NOMO-1 treated with dmso at 0.1 percent for 144 hours (cell line): Measurements from ENCODE around the gene PSKH1.
"Not testable (repeated sequence)": the region's sequence is repeated elsewhere in the genome, so short reads cannot be mapped to it uniquely, and the experiment has no call there.

ENCODE experiments used
- DNase-seq: peaks from one replicate; lab custom pipeline; 2025; ENCODE audit not compliant: unreplicated experiment; lab: John Stamatoyannopoulos, UW

Gene PSKH1

GRCh38 chr16:67923414-67924116 is 30.5 kb downstream of the PSKH1 start:
- DNase-seq: no peak

GRCh38 chr16:67924140-67924906 is 31.3 kb downstream of the PSKH1 start:
- DNase-seq: no peak

GRCh38 chr16:67926181-67926750 is 33.2 kb downstream of the PSKH1 start:
- no peak for DNase-seq

- DNase-seq: no peak
Observed at GRCh38 chr16:67927131-67927941, 34.3 kb downstream of the PSKH1 start.

- no peak for DNase-seq
Observed at GRCh38 chr16:67928147-67928546, 35.1 kb downstream of the PSKH1 start.

GRCh38 chr16:67928561-67929364 is 35.7 kb downstream of the PSKH1 start:
- DNase-seq: no peak

GRCh38 chr16:67930191-67930590 is 37.1 kb downstream of the PSKH1 start:
- DNase-seq: no peak

- DNase-seq: no peak
Observed at GRCh38 chr16:67930678-67931211, 37.7 kb downstream of the PSKH1 start.

- DNase-seq: no peak
Observed at GRCh38 chr16:67931712-67932461, 38.8 kb downstream of the PSKH1 start, which contains the start of gene CTRL. Gene CTRL, minus strand, starts transcription at chr16:67931862. Its CDS starts 10 bp downstream, at chr16:67931852.

GRCh38 chr16:67932462-67932840 is 39.4 kb downstream of the PSKH1 start:
- no peak for DNase-seq

- no peak for DNase-seq
Observed at GRCh38 chr16:67933805-67934204, 40.8 kb downstream of the PSKH1 start.

- no peak for DNase-seq
Observed at GRCh38 chr16:67934306-67935100, 41.4 kb downstream of the PSKH1 start.

- DNase-seq: no peak
Observed at GRCh38 chr16:67935101-67935401, 42.0 kb downstream of the PSKH1 start.

GRCh38 chr16:67935402-67936123 is 42.5 kb downstream of the PSKH1 start:
- peak; percentile 93 for DNase-seq

GRCh38 chr16:67936124-67936879 is 43.2 kb downstream of the PSKH1 start, which contains the start of gene PSMB10:
Gene PSMB10, minus strand, starts transcription at chr16:67936850. Its CDS starts 101 bp downstream, at chr16:67936749.
- peak; percentile 66 for DNase-seq

- DNase-seq: peak; percentile 96
Observed at GRCh38 chr16:67936880-67937605, 44.0 kb downstream of the PSKH1 start.

GRCh38 chr16:67937713-67938112 is 44.7 kb downstream of the PSKH1 start:
- not testable (repeated sequence) for DNase-seq
